PFSK-1 (cell line): ENCODE data around the gene GAS7.

Source experiments
- FOXP2 ChIP-seq: optimal IDR thresholded peaks from 2 replicates; pipeline ENCODE3; 2011; ENCODE audit warnings: borderline replicate concordance, control low read depth, inconsistent platforms; ENCODE audit not compliant: insufficient read depth; ENCODE audit errors: extremely low read length, extremely low read depth
- POLR2AphosphoS5 ChIP-seq: IDR thresholded peaks from 2 replicates; pipeline ENCODE4 v1.6.1; 2012; ENCODE audit warnings: low read depth, mild to moderate bottlenecking, control low read depth, low read length, moderate library complexity
- REST ChIP-seq, 2 experiments: IDR thresholded peaks; 2 replicates each; pipeline versions ENCODE4 v1.6.1 to v1.8.0; 2011 to 2012; ENCODE audit warnings: low read depth in 2 of 2, low read length in 2 of 2, control low read depth in 1 of 2, inconsistent platforms in 1 of 2, mild to moderate bottlenecking in 1 of 2, moderate library complexity in 1 of 2; ENCODE audit not compliant: insufficient read depth in 1 of 2
- SIN3A ChIP-seq: IDR thresholded peaks from 2 replicates; pipeline ENCODE4 v1.6.1; 2012; ENCODE audit warnings: mild to moderate bottlenecking, low read length, moderate library complexity, borderline replicate concordance; ENCODE audit not compliant: insufficient read depth
- TAF1 ChIP-seq: IDR thresholded peaks from 2 replicates; pipeline ENCODE4 v1.6.1; 2012; ENCODE audit warnings: low read length, control low read depth, borderline replicate concordance; ENCODE audit not compliant: insufficient read depth

GAS7 gene

GRCh38 chr17:9906616-9907015, 291.8 kb downstream of the GAS7 start:
- TF ChIP-seq SIN3A (no peak), TAF1 (no peak), FOXP2 (no peak), REST (IDR thresholded peaks at IDR 0.05; ENCODE audit: insufficient read depth in 1 of 2, low read depth in 2 of 2, low read length in 2 of 2) (no peak), POLR2AphosphoS5 (no peak)

- no peak for TF ChIP-seq POLR2AphosphoS5
- no peak for TF ChIP-seq REST (IDR thresholded peaks at IDR 0.05; ENCODE audit: insufficient read depth in 1 of 2, low read depth in 2 of 2, low read length in 2 of 2)
- TF ChIP-seq FOXP2, result no peak
- no peak for TF ChIP-seq TAF1
Measured at GRCh38 chr17:9905902-9906301, 292.5 kb downstream of the GAS7 start.

GRCh38 chr17:9905078-9905415, 293.4 kb downstream of the GAS7 start, which contains the start of gene RCVRN:
Gene RCVRN (minus strand): TSS chr17:9905271. CDS start chr17:9905180, 91 bp downstream.
- no peak for TF ChIP-seq REST (IDR thresholded peaks at IDR 0.05; ENCODE audit: insufficient read depth in 1 of 2, low read depth in 2 of 2, low read length in 2 of 2)
- TF ChIP-seq SIN3A, result no peak
- no peak for TF ChIP-seq TAF1
- no peak for TF ChIP-seq FOXP2

GRCh38 chr17:9904277-9905077, 293.9 kb downstream of the GAS7 start:
- TF ChIP-seq SIN3A (no peak), TAF1 (no peak), REST (IDR thresholded peaks at IDR 0.05; ENCODE audit: insufficient read depth in 1 of 2, low read depth in 2 of 2, low read length in 2 of 2) (no peak), FOXP2 (no peak), POLR2AphosphoS5 (no peak)

GRCh38 chr17:9902120-9902519, 296.3 kb downstream of the GAS7 start:
- TF ChIP-seq REST (IDR thresholded peaks at IDR 0.05; ENCODE audit: insufficient read depth in 1 of 2, low read depth in 2 of 2, low read length in 2 of 2), result no peak
- TF ChIP-seq POLR2AphosphoS5, result no peak
- no peak for TF ChIP-seq FOXP2
- no peak for TF ChIP-seq SIN3A
- TF ChIP-seq TAF1, result no peak
